Stromal cell of bone marrow (primary cell): Measurements from ENCODE around the gene PTPRK.
"Not testable (repeated sequence)": the region's sequence is repeated elsewhere in the genome, so short reads cannot be mapped to it uniquely, and the experiment has no call there.

Experiments
- DNase-seq: peaks from one replicate; pipeline ENCODE4 v3.0.0-alpha.2; 2012; ENCODE audit warnings: low read depth

PTPRK gene

GRCh38 chr6:128018821-128019220 lies 501.6 kb downstream of the PTPRK start:
- no peak for DNase-seq

- DNase-seq: no peak
Observed at GRCh38 chr6:128017288-128017687, 503.1 kb downstream of the PTPRK start.

GRCh38 chr6:128007658-128008057 lies 512.7 kb downstream of the PTPRK start:
- no peak for DNase-seq

GRCh38 chr6:128005009-128005408 lies 515.4 kb downstream of the PTPRK start:
- DNase-seq: peak; percentile 7

GRCh38 chr6:128000363-128000762 lies 520.0 kb downstream of the PTPRK start:
- DNase-seq: no peak

- DNase-seq: no peak
Observed at GRCh38 chr6:127998985-127999384, 521.4 kb downstream of the PTPRK start.

GRCh38 chr6:127997496-127998164 lies 522.8 kb downstream of the PTPRK start:
- DNase-seq: no peak

GRCh38 chr6:127996925-127997324 lies 523.5 kb downstream of the PTPRK start:
- no peak for DNase-seq

- peak; percentile 25 for DNase-seq
Observed at GRCh38 chr6:127992144-127992543, 528.3 kb downstream of the PTPRK start.

GRCh38 chr6:127990074-127990473 lies 530.3 kb downstream of the PTPRK start:
- DNase-seq: no peak

GRCh38 chr6:127980996-127981395 lies 539.4 kb downstream of the PTPRK start:
- DNase-seq: no peak

GRCh38 chr6:127978185-127978584 lies 542.2 kb downstream of the PTPRK start:
- not testable (repeated sequence) for DNase-seq

- DNase-seq: no peak
Observed at GRCh38 chr6:127976796-127977195, 543.6 kb downstream of the PTPRK start.

GRCh38 chr6:127976111-127976510 lies 544.3 kb downstream of the PTPRK start:
- DNase-seq: no peak

GRCh38 chr6:127972815-127973214 lies 547.6 kb downstream of the PTPRK start:
- DNase-seq: no peak

GRCh38 chr6:127971945-127972391 lies 548.4 kb downstream of the PTPRK start:
- no peak for DNase-seq

- DNase-seq: no peak
Observed at GRCh38 chr6:127971386-127971785, 549.0 kb downstream of the PTPRK start.

- no peak for DNase-seq
Observed at GRCh38 chr6:127969701-127970100, 550.7 kb downstream of the PTPRK start.

- DNase-seq: no peak
Observed at GRCh38 chr6:127968394-127968793, 552.0 kb downstream of the PTPRK start.

GRCh38 chr6:127967708-127968107 lies 552.7 kb downstream of the PTPRK start:
- no peak for DNase-seq

- no peak for DNase-seq
Observed at GRCh38 chr6:127966616-127967015, 553.8 kb downstream of the PTPRK start.

- no peak for DNase-seq
Observed at GRCh38 chr6:127963495-127963894, 556.9 kb downstream of the PTPRK start.

- no peak for DNase-seq
Observed at GRCh38 chr6:127959869-127960268, 560.5 kb downstream of the PTPRK start.

- DNase-seq: no peak
Observed at GRCh38 chr6:127956956-127957355, 563.4 kb downstream of the PTPRK start.
